ENCODE measurements around the gene RGS19. TPM values are rescaled to one million over a fixed set of nuclear protein-coding genes. Genes with fewer than 3 reads are reported as not detected.

The RGS19 gene
- total RNA-seq, 6 experiments from 2014 or later = 2.6 to 10.9 (median 5.7) TPM

DNA sequence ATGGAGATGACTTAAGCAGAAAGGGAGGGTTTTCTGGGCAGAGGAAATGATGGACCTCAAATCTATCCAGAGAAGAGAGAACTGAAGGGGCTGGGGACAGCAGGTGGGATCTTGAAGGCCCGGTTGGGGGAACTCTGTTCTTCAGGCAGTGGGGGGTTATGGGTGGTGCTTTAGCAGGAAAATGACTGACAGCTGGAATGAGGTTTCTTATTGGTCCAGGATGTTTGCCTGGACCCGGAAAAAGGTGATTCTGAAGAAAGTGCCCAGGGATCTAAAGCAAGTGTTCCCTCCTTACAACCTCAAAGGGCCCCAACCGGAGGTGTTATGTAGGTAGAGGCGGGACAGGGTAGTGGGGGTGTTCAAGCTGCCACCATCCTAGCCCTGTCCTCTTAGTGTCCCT lies 16.1 kb upstream of the RGS19 start:
- Histone ChIP-seq H3K27me3 (no peaks in the 10 kb centered on the region), H3K4me3 (no peak overlapping the region), H3K27ac (no peak overlapping the region), H3K36me3 (no peaks in the 10 kb centered on the region), H3K4me1 (no peaks in the 10 kb centered on the region), H3K9me3 (no peaks in the 10 kb centered on the region)
- no peak for DNase-seq
- no peak for ATAC-seq
- intact Hi-C loops (cut with DNase I) = no loop called here
- no peak for TF ChIP-seq POLR2A (IDR thresholded peaks at IDR 0.05)
- TF ChIP-seq, protein P1, sequence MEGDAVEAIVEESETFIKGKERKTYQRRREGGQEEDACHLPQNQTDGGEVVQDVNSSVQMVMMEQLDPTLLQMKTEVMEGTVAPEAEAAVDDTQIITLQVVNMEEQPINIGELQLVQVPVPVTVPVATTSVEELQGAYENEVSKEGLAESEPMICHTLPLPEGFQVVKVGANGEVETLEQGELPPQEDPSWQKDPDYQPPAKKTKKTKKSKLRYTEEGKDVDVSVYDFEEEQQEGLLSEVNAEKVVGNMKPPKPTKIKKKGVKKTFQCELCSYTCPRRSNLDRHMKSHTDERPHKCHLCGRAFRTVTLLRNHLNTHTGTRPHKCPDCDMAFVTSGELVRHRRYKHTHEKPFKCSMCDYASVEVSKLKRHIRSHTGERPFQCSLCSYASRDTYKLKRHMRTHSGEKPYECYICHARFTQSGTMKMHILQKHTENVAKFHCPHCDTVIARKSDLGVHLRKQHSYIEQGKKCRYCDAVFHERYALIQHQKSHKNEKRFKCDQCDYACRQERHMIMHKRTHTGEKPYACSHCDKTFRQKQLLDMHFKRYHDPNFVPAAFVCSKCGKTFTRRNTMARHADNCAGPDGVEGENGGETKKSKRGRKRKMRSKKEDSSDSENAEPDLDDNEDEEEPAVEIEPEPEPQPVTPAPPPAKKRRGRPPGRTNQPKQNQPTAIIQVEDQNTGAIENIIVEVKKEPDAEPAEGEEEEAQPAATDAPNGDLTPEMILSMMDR (IDR thresholded peaks at IDR 0.05) = no peak
- WGBS (ENCODE audit: insufficient coverage, low coverage, low lambda C conversion rate, missing lambda C conversion rate) = 56% methylated on average over 3 of the region's 4 CpGs

DNA sequence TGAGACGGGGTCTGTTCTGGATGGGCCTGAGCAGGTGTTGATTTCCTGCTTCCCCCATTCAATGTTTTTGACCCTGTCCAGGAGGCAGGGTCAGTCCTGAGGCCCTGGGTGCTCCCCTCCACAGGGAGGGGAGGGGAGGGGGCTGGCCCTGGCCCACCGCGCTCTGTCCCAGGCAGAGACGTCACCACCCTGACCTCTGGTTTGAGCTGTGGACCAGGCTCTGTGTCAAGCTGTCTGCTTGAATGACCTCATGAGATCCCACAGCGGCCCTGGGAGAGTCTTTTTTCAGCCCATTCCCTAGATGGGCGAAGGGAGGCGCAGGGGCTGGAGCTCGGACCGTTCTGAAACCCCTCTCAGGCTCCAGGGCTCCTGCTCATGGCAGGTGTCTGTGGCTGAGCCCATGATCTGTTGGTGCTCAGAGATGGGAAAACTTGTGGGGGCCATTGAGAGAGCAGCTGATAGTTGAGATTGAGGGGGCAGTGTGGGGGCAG lies 13.7 kb upstream of the RGS19 start:
- H3K36me3 ChIP-seq = no peaks in the 10 kb centered on the region
- TF ChIP-seq, protein P1 (IDR thresholded peaks at IDR 0.05) = no peak
- TF ChIP-seq POLR2A (IDR thresholded peaks at IDR 0.05) = no peak

DNA sequence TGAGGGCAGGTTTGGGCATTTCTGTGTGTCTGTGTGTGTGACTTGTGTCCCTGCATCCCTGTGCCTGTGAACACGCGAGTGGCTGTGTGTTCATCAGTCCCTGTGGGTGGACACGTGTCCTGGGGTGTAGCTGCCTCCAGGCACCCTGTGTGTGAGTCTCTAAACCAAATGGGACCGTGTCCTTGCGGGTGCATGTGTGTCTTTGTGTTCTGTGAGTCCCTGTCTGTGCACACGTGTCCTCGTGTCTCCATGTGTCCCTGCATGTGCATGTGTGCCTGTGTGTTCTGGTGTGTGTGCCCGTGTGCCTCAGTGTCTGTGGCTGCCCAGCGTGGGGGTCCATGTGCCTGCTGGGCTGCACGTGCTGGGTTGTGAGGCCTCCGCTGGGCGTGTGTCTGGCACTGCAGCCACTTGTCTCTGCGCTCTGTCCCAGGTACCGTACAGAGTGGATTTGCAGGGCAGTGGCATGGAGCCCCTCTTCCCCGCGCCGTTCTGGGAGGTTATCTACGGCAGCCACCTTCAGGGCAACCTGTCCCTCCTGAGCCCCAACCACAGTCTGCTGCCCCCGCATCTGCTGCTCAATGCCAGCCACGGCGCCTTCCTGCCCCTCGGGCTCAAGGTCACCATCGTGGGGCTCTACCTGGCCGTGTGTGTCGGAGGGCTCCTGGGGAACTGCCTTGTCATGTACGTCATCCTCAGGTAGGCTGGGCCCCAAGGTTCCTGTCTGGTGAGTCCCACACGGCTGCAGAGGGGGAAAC lies 13.1 kb upstream of the RGS19 start:
- intact Hi-C loops (cut with DNase I) = no loop called here
- no peaks in the 10 kb centered on the region for H3K9me3 ChIP-seq
- H3K4me3 ChIP-seq = no peak overlapping the region
- H3K27ac ChIP-seq = no peak overlapping the region
- DNase-seq (no peak), ATAC-seq (peak in 3 of 4 donors; percentile 4 to 23 (median 18))
- no peaks in the 10 kb centered on the region for H3K27me3 ChIP-seq
- no peak for TF ChIP-seq POLR2A (IDR thresholded peaks at IDR 0.05)
- TF ChIP-seq, protein P1 (IDR thresholded peaks at IDR 0.05) = no peak
- WGBS (ENCODE audit: insufficient coverage, low coverage, low lambda C conversion rate, missing lambda C conversion rate) = 21% methylated on average over 12 of the region's 27 CpGs
- H3K36me3 ChIP-seq = no peaks in the 10 kb centered on the region
- H3K4me1 ChIP-seq = no peaks in the 10 kb centered on the region

More for the DNA sequence above, 13.7 kb upstream of the RGS19 start:
- intact Hi-C loops (cut with DNase I) = no loop called here
- Histone ChIP-seq H3K27ac (no peak overlapping the region), H3K9me3 (no peaks in the 10 kb centered on the region), H3K27me3 (no peaks in the 10 kb centered on the region), H3K4me1 (no peaks in the 10 kb centered on the region), H3K4me3 (no peak overlapping the region)
- 25% methylated on average over 7 of the region's 9 CpGs for WGBS (ENCODE audit: insufficient coverage, low coverage, low lambda C conversion rate, missing lambda C conversion rate)
- DNase-seq (no peak), ATAC-seq (peak in 2 of 4 donors; percentile 14 to 18)

DNA sequence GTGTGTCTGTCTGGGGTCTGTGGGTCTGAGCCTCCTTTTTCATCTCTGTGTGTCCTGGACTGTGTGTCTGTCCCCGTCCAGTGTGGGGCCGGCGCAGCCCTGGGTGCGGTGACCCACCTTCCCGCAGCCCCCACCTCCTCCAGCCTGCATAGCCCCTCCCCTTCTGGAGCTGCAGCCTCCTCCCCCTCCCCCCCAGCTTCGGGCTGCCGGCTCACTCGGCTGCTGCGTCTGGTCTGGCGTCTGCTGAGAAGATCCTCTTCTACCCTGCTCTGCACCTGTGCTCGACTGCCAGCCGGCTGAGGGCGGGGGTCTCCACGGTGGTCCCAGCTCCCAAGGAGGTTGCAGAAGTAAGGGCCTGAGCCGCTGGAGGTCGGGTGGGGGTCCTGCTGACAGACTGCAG lies 12.5 kb upstream of the RGS19 start:
- 4% methylated on average over 5 of the region's 16 CpGs for WGBS (ENCODE audit: insufficient coverage, low coverage, low lambda C conversion rate, missing lambda C conversion rate)
- H3K27me3 ChIP-seq = no peaks in the 10 kb centered on the region
- no peaks in the 10 kb centered on the region for H3K9me3 ChIP-seq
- H3K27ac ChIP-seq = no peak overlapping the region
- H3K4me3 ChIP-seq = no peak overlapping the region
- TF ChIP-seq POLR2A (IDR thresholded peaks at IDR 0.05) = no peak
- TF ChIP-seq, protein P1 (IDR thresholded peaks at IDR 0.05) = no peak
- H3K36me3 ChIP-seq = no peaks in the 10 kb centered on the region
- no peak for DNase-seq
- intact Hi-C loops (cut with DNase I) = no loop called here
- peak in 1 of 4 donors; percentile 21 for ATAC-seq
- H3K4me1 ChIP-seq = no peaks in the 10 kb centered on the region
